Osteoblast (primary cell): Measurements from ENCODE around the gene MVK. TPM values are rescaled to one million over a fixed set of nuclear protein-coding genes. Genes with fewer than 3 reads are reported as not detected.

Experiments
- DNase-seq: peaks from one replicate; pipeline ENCODE4 v3.0.0; 2011; ENCODE audit warnings: low spot score, mixed read lengths; ENCODE audit not compliant: insufficient read length; ENCODE audit errors: missing footprints
- H2AFZ ChIP-seq: 2 replicates; pipeline ENCODE4 v1.6.0; 2011; ENCODE audit warnings: mild to moderate bottlenecking, low read length
- H3K27ac ChIP-seq: 2 replicates; pipeline ENCODE4 v1.5.1; 2011; ENCODE audit warnings: mild to moderate bottlenecking, low read depth, low read length, moderate library complexity
- H3K27me3 ChIP-seq: 2 replicates; pipeline ENCODE4 v1.6.0; 2012; ENCODE audit warnings: mild to moderate bottlenecking, control low read depth, inconsistent platforms, low read length, moderate library complexity; ENCODE audit not compliant: insufficient read depth
- H3K36me3 ChIP-seq: 2 replicates; pipeline ENCODE4 v1.5.1; 2011; ENCODE audit warnings: mild to moderate bottlenecking, low read length, control low read depth, moderate library complexity; ENCODE audit not compliant: insufficient read depth
- H3K4me1 ChIP-seq: 2 replicates; pipeline ENCODE4 v1.5.1; 2011; ENCODE audit warnings: mild to moderate bottlenecking, low read length, control low read depth, moderate library complexity; ENCODE audit not compliant: insufficient read depth
- H3K4me2 ChIP-seq: 2 replicates; pipeline ENCODE4 v1.6.0; 2011; ENCODE audit warnings: mild to moderate bottlenecking, low read length; ENCODE audit not compliant: insufficient read depth
- H3K4me3 ChIP-seq: fragments of 200-600 bp; sonication (generic); 3 replicates; pipeline ENCODE4 v1.5.1; 2012; ENCODE audit warnings: mild to moderate bottlenecking, low read length, inconsistent platforms; ENCODE audit not compliant: insufficient read depth
- H3K79me2 ChIP-seq: 2 replicates; pipeline ENCODE4 v1.6.0; 2012; ENCODE audit warnings: mild to moderate bottlenecking, low read length, control low read depth, inconsistent platforms; ENCODE audit not compliant: insufficient read depth
- H3K9me3 ChIP-seq: 2 replicates; pipeline ENCODE4 v1.5.1; 2011; ENCODE audit warnings: low read depth, low read length, control low read depth
- H4K20me1 ChIP-seq: 2 replicates; pipeline ENCODE4 v1.6.0; 2012; ENCODE audit warnings: mild to moderate bottlenecking, low read length, control low read depth; ENCODE audit not compliant: insufficient read depth
- CTCF ChIP-seq: IDR thresholded peaks from 2 replicates; pipeline ENCODE4 v1.5.1; 2011; ENCODE audit warnings: mild to moderate bottlenecking, low read depth, low read length, moderate library complexity; ENCODE audit errors: extremely low read depth
- total RNA-seq: library from RNA; depleted of rRNA; stranded (reverse); fragments of >200 nt; gene quantifications from 2 replicates; pipeline ENCODE4 v1.2.3, GENCODE V29; 2012

Gene MVK
- total RNA-seq, 1 donor, result 31.1 TPM

- H4K20me1 ChIP-seq, result no peaks in the 10 kb centered on the region
- peak; percentile 37 for DNase-seq
- no peak overlapping the region for H2AFZ ChIP-seq
- H3K9me3 ChIP-seq, result no peaks in the 10 kb centered on the region
- TF ChIP-seq CTCF, result no peak
- H3K79me2 ChIP-seq, result peaks cover 4% of the 10 kb centered on the region
- peaks cover 6% of the 10 kb centered on the region for H3K4me1 ChIP-seq
- H3K27ac ChIP-seq, result no peak overlapping the region
- H3K4me2 ChIP-seq, result no peak overlapping the region
- no peaks in the 10 kb centered on the region for H3K27me3 ChIP-seq
- peaks cover 9% of the 10 kb centered on the region for H3K36me3 ChIP-seq
- H3K4me3 ChIP-seq, result no peak overlapping the region
Measured at GRCh38 chr12:109568486-109568885, 5.1 kb upstream of the MVK start.

- Histone ChIP-seq H3K27me3 (no peaks in the 10 kb centered on the region), H3K4me2 (no peak overlapping the region), H3K4me1 (peaks cover 8% of the 10 kb centered on the region), H3K9me3 (no peaks in the 10 kb centered on the region), H2AFZ (no peak overlapping the region), H3K27ac (no peak overlapping the region), H4K20me1 (no peaks in the 10 kb centered on the region), H3K36me3 (peaks cover 12% of the 10 kb centered on the region), H3K79me2 (peaks cover 14% of the 10 kb centered on the region), H3K4me3 (no peak overlapping the region)
- no peak for TF ChIP-seq CTCF
- DNase-seq, result no peak
Measured at GRCh38 chr12:109571773-109572505, 1.7 kb upstream of the MVK start.

GRCh38 chr12:109572506-109572845 lies 1.1 kb upstream of the MVK start:
- Histone ChIP-seq H2AFZ (peak overlapping the region; percentile 81), H4K20me1 (no peaks in the 10 kb centered on the region), H3K79me2 (peaks cover 14% of the 10 kb centered on the region), H3K4me1 (peaks cover 8% of the 10 kb centered on the region), H3K36me3 (peaks cover 18% of the 10 kb centered on the region), H3K4me2 (peak overlapping the region; percentile 99), H3K27ac (peak overlapping the region; percentile 74), H3K9me3 (no peaks in the 10 kb centered on the region), H3K27me3 (no peaks in the 10 kb centered on the region), H3K4me3 (peak overlapping the region; percentile 84)
- DNase-seq, result peak; percentile 4
- TF ChIP-seq CTCF, result no peak

- peak overlapping the region; percentile 99 for H3K4me2 ChIP-seq
- no peak for TF ChIP-seq CTCF
- H3K27ac ChIP-seq, result no peak overlapping the region
- peak overlapping the region; percentile 84 for H3K4me3 ChIP-seq
- peaks cover 30% of the 10 kb centered on the region for H3K36me3 ChIP-seq
- DNase-seq, result no peak
- peak overlapping the region; percentile 93 for H2AFZ ChIP-seq
- H3K27me3 ChIP-seq, result no peaks in the 10 kb centered on the region
- peaks cover 14% of the 10 kb centered on the region for H3K79me2 ChIP-seq
- peaks cover 8% of the 10 kb centered on the region for H3K4me1 ChIP-seq
- H4K20me1 ChIP-seq, result no peaks in the 10 kb centered on the region
- H3K9me3 ChIP-seq, result no peaks in the 10 kb centered on the region
Measured at GRCh38 chr12:109573914-109574244, 285 bp downstream of the MVK start.
